ENCODE data around the gene PIAS2.

Gene PIAS2

DNA sequence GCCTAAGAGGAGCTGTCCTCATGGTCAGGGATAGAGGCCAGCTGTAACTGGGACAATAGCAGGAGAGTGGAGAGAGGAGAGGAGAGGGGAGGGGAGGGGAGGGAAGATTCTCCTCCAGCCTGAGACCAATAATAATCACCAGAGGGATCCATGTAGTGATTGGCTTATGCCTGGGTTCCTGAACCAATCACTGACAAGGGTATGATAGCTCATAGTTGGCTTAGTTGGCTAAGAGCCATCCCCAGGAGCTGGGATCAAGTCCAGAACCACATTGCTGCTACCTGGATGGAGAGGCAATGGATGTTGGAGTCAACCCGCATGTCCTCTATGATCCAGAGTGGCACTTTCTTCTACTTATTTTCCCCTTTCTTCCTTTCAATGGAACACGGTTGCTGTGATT is 152.7 kb downstream of the PIAS2 start:
- DNase-seq (ENCODE audit: low read depth, low spot score), result no peak

DNA sequence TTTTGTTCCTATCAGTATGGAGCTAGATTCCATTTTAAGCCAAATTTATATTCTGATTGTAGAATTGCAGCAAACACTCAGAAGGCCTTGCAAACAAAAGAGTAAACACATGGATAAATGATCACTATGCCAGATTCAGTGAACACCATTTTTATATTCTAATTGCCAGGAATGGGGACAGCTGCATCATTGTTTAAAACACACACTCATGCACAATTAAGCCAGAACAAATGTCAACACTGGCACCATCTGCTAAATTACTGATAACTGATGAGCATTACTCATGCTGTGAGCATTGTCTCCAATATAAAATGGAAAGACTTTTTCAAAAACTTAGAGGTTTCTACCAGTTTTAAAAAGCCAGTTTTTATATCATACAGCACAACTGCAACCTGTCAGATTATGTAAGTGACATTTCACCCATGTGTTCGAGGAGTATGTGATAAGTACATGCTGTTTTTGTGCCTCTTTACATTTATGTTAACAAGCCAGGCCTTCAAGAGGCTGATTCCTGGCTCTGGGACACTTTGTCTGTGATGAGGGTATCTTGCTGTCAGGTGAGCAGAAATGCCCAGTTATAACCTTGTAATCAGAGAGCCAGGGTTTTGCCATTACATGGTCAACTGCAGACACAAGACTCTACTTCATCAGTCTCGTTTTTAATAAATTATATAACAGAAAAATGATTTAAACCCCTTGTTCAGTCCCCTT is 156.1 kb downstream of the PIAS2 start:
- no peak for DNase-seq (ENCODE audit: low read depth, low spot score)

DNA sequence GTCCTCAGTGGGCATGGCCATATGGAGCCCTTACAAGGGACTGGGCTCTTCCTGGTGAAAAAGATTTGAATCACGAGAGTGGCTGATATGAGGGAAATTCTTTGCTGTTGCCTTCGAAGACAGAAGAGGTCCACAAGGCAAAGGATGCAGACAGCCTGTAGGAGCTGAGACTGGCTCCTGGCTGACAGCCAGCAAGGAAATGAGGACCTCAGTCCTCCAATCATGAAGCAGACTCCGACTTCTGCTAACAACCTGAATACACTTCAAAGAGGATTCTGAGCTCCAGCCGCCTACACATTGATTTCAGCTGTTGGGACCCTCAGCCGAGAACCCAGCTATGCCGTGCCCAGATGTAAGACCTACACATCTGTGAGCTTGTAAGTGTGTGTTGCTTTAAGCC is 157.4 kb downstream of the PIAS2 start:
- DNase-seq (ENCODE audit: low read depth, low spot score), result no peak

DNA sequence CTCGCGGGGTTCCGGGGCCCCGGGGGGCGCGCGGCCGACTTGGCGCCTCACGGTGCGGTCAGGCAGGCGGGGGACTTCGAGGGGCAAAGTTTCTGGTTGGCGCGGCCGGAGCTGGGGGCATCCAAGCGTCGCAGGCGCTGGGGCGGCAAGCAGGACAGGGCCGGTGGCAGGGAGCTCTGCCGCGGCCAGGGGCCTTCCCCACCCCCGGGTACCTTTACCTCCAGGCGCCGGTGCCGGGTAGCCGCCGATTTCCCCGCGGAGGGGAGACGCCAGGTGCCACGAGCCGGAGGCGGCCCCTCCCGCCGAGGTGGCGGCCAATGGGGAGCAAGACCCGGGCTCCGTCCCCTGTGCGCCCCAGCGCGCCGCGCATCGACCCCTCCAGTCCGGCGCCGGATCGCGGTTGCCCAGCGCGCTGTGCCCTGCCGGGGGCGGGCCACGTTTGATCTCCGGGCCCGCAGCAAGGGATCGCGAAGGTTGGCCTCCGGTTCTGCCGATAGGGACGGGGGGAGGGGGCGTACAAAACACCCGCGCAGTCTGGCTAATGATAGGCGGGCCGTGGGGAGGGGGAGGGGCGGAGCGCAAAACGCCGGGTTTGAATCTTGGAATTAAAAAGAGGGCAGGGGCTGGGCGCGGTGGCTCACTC is 160.6 kb downstream of the PIAS2 start, which contains the start of gene ST8SIA5:
ST8SIA5 (minus strand) TSS at position 495 of the 643 bp plus-strand sequence. CDS start 545 bp downstream, outside the sequence.
- DNase-seq (ENCODE audit: low read depth, low spot score), result peak; percentile 68

DNA sequence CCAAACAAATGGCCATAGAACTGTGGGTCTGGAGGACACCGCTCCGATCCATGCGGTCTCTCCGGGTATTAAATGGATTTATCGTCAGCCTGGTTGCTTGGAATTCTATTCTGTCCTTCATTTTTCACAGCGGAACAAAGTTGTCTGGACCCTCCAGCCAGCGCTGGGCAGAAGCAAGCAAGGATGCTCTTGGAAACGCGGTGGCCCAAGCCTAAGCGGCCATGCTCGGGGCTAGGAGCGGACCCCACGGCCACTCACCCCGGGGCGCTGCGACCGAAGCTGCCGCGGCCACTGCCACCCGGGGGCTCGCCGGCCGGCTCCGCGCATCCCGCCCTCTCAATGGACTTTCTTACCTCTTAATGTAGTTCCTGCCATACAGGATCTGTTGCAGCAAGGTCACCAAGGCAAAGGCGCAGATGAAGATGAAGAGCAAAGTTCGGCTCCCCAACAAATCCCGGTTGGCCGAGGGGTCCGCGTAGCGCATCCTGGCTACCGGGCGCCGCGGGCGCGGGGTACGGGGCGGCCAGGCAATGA is 161.2 kb downstream of the PIAS2 start:
- peak; percentile 25 for DNase-seq (ENCODE audit: low read depth, low spot score)

DNA sequence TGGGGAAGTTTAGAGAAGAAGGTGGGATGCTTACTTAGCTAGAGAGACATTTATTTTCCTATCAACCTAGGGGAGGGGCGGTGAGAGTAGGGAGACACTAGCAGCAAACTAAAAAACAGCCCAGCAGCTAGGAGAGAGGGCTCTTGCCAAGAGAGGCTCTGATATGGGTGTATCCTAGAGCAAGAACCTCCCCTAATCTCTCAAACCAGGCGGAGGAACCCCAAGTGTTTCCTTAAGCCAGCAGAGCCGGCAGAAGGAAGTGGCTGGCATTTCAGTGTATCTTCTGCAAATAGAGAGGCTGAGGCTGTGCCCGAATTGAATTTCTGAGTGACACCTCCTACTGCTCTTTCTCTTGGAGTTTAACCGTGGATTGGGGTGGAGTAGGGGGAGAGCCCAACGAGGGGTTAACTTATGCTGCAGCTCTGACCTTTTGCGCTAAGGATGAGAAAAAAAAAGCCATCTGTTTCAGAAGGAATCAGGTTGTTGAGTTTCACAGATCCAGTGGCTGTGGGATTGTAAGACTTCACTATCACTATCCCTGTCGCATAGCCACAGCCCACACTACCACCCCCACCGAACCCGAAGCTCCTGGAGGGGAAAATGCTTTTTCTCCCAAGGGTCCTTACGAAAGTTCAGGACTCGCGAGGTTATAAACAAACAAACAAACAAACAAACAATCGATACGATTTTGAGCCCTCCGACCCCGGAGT is 161.8 kb downstream of the PIAS2 start:
- no peak for DNase-seq (ENCODE audit: low read depth, low spot score)

DNA sequence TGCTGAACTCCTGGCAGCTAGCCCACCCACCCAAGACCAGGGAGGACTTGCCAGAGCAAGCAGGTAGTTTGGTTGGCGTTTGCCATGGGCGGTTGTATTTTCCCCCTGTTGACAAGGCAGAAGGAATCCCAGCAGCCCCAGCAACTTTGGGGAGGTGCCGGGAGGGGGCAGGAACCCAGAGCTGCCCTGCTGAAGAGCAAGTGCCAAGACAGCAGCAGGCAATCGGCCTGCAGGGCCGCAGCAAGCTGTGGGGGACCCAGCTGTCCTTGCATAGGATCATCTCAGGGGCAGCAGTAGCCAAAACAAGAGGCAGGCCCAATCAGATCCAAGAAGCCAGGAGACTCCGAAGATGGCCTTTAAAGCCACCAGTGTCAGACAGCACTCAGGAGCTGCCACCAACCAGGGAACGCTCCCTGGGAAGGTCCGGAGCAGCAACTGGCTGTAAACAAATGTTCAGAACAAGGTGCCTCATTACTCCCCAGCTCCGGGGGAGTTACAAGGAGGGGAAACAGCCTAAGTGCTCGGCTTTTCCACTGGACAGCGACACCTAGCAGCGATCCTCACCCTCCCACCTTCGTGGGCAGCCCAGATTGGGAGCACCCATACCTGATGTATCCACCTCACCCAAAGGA is 162.5 kb downstream of the PIAS2 start:
- DNase-seq (ENCODE audit: low read depth, low spot score), result peak; percentile 58

DNA sequence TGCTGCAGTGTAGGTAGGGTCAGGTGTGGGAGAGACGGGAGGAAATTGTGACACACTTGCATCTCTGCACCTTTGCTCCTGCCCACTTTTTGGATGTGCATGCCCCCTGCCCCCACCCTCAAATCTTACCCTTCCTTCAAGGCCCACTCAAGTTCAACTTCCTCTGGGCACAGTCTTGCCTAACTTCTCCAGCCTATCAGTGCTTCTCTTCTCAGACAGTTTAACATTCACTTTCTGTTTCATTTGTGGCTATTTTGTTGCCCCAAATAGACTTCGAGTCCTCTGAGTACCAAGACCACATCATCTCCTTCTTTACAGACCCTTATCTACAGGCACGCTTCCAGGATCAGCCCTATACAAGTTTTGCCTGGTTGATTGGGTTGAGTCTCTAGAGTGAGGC is 163.1 kb downstream of the PIAS2 start:
- no peak for DNase-seq (ENCODE audit: low read depth, low spot score)

Data from ELF-1 (cell line).